ENCODE measurements around the gene PAPOLB. TPM values are rescaled to one million over a fixed set of nuclear protein-coding genes. Genes with fewer than 3 reads are reported as not detected.

PAPOLB gene
- total and polyA plus RNA-seq, 2 of the 8 experiments (the other 6 are each of a cell fraction or from before 2014, with no cell fraction given) = 0.02 to 0.15 TPM

DNA sequence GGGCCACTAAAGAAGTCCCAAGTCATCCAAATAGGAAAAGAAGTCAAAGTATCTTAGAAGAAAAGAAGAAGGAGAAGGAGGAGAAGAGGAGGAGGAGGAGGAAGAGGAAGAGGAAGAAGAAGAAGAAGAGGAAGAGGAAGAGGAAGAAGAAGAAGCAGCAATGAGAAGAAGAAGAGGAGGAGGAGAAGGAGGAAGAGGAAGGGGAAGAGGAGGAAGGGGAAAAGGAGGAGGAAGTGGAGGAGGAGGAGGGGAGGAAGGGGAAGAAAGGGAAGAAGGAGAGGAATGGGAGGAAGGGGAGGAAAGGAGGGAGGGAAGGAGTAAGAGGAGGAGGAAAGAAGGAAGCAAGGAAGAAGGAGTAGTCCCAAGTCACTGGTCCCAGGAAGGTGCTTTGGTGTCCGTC is 43.3 kb upstream of the PAPOLB start:
- H3K27ac ChIP-seq (ENCODE audit: low read depth, low read length) = no peak overlapping the region
- ChIA-PET CTCF (ENCODE audit: partially characterized antibody) (no interaction called here), POLR2A (ENCODE audit: partially characterized antibody) (no interaction called here)
- no peak overlapping the region for H3K9ac ChIP-seq (replicated peaks in 1 of 4; ENCODE audit: extremely low read depth in 1 of 4, low read depth in 3 of 4, low read length in 3 of 4)
- no peak overlapping the region for H2BK120ac ChIP-seq (replicated peaks; ENCODE audit: low read depth, low read length)
- no peak overlapping the region for H4K8ac ChIP-seq (ENCODE audit: extremely low read depth, insufficient read depth, low read length)
- H2BK20ac ChIP-seq (ENCODE audit: low read length) = no peak overlapping the region
- no peak overlapping the region for H4K91ac ChIP-seq (replicated peaks; ENCODE audit: insufficient read length, low read length)
- FAIRE-seq = no peak
- H3K4me3 ChIP-seq (ENCODE audit: extremely low read depth in 1 of 4, insufficient read depth in 2 of 4, low read depth in 3 of 4, low read length in 4 of 4) = no peak overlapping the region
- no peaks in the 10 kb centered on the region for H4K20me1 ChIP-seq (replicated peaks in 1 of 2; ENCODE audit: control insufficient read depth in 1 of 2, insufficient read depth in 2 of 2, low read length in 2 of 2)
- TF ChIP-seq POLR2A (IDR thresholded peaks at IDR 0.05; ENCODE audit: control extremely low read depth in 1 of 2, low read depth in 2 of 2, low read length in 2 of 2) (no peak), CHD2 (IDR thresholded peaks at IDR 0.05; ENCODE audit: low read length) (no peak)
- H3K14ac ChIP-seq (ENCODE audit: insufficient read length) = no peak overlapping the region
- H3K79me2 ChIP-seq (ENCODE audit: control insufficient read depth in 1 of 2, insufficient read depth in 2 of 2, low read length in 2 of 2) = no peaks in the 10 kb centered on the region
- no peaks in the 10 kb centered on the region for H3K4me1 ChIP-seq (replicated peaks in 1 of 4; ENCODE audit: control insufficient read depth in 3 of 4, insufficient read depth in 4 of 4, low read length in 3 of 4)
- no peak overlapping the region for H2AFZ ChIP-seq (ENCODE audit: low read length)
- H2AK5ac ChIP-seq (ENCODE audit: low read depth, low read length) = no peak overlapping the region
- no peaks in the 10 kb centered on the region for H3K27me3 ChIP-seq (replicated peaks in 1 of 4; ENCODE audit: control insufficient read depth in 3 of 4, extremely low read depth in 1 of 4, insufficient read depth in 3 of 4, low read length in 3 of 4)
- no peak overlapping the region for H3K4me2 ChIP-seq (ENCODE audit: insufficient read depth in 1 of 2, low read depth in 2 of 2, low read length in 2 of 2)
- H2BK5ac ChIP-seq (ENCODE audit: low read depth, low read length) = no peak overlapping the region
- H3K18ac ChIP-seq (ENCODE audit: extremely low read depth, low read length) = no peak overlapping the region
- H2BK15ac ChIP-seq (ENCODE audit: low read length) = no peak overlapping the region
- DNase-seq (ENCODE audit: low read depth in 1 of 2, low spot score in 2 of 2) = no peak
- H3K79me1 ChIP-seq (ENCODE audit: low read depth, low read length) = no peaks in the 10 kb centered on the region
- H3K36me3 ChIP-seq (ENCODE audit: control insufficient read depth in 2 of 4, insufficient read depth in 4 of 4, low read length in 3 of 4) = no peaks in the 10 kb centered on the region
- no peak overlapping the region for H4K5ac ChIP-seq (ENCODE audit: insufficient read length, low read depth, low read length)
- no peak overlapping the region for H3K56ac ChIP-seq (replicated peaks; ENCODE audit: insufficient read length, low read depth, low read length)
- H3K4ac ChIP-seq (replicated peaks; ENCODE audit: insufficient read length, low read depth, low read length) = no peak overlapping the region
- no peak overlapping the region for H3K23ac ChIP-seq (ENCODE audit: insufficient read length)
- 100% methylated on average over 1 of the region's 1 CpG; no CpG with 5 or more reads in 1 of the 2 experiments for WGBS, 2 experiments (ENCODE audit: extremely low coverage in 1 of 2, insufficient coverage in 1 of 2, insufficient read length in 1 of 2, insufficient replicate concordance in 2 of 2, low coverage in 1 of 2, low lambda C conversion rate in 2 of 2, missing lambda C conversion rate in 1 of 2)
- H2BK12ac ChIP-seq (ENCODE audit: low read depth, low read length) = no peak overlapping the region
- H3K9me3 ChIP-seq (ENCODE audit: insufficient read depth in 2 of 2, low read depth in 1 of 2, low read length in 1 of 2) = peaks cover 12 to 13% of the 10 kb centered on the region in 2 experiments; a peak in 2 of 4 replicates
- peaks cover 2% of the 10 kb centered on the region; the same call in 1 of the 2 replicates for H3K23me2 ChIP-seq (ENCODE audit: low read depth, low read length)

All from H1 (cell line).